ENCODE data around the gene BTBD16. TPM values are rescaled to one million over a fixed set of nuclear protein-coding genes. Genes with fewer than 3 reads are reported as not detected.

BTBD16 gene
- total RNA-seq, 1 donor from 2014 or later: 1.3 TPM

- TF ChIP-seq CTCF (conservative IDR thresholded peaks at IDR 0.05; ENCODE audit: low read depth, low read length): no peak
- no peak overlapping the region for H3K4me3 ChIP-seq (ENCODE audit: low read depth, low read length)
- no peak for DNase-seq (ENCODE audit: low read depth)
Measured at GRCh38 chr10:122329416-122329815, 58.3 kb downstream of the BTBD16 start.

- H3K4me3 ChIP-seq (ENCODE audit: low read depth, low read length): no peak overlapping the region
- DNase-seq (ENCODE audit: low read depth): no peak
- no peak for TF ChIP-seq CTCF (conservative IDR thresholded peaks at IDR 0.05; ENCODE audit: low read depth, low read length)
Measured at GRCh38 chr10:122331100-122331499, 60.0 kb downstream of the BTBD16 start.

- TF ChIP-seq CTCF (conservative IDR thresholded peaks at IDR 0.05; ENCODE audit: low read depth, low read length): no peak
Measured at GRCh38 chr10:122331615-122332446, 60.7 kb downstream of the BTBD16 start.

GRCh38 chr10:122333037-122333436, 61.9 kb downstream of the BTBD16 start:
- H3K4me3 ChIP-seq (ENCODE audit: low read depth, low read length): no peak overlapping the region
- DNase-seq (ENCODE audit: low read depth): no peak
- no peak for TF ChIP-seq CTCF (conservative IDR thresholded peaks at IDR 0.05; ENCODE audit: low read depth, low read length)

More at GRCh38 chr10:122331615-122332446, 60.7 kb downstream of the BTBD16 start:
- DNase-seq (ENCODE audit: low read depth): peak; percentile 86
- no peak overlapping the region for H3K4me3 ChIP-seq (ENCODE audit: low read depth, low read length)

DNA sequence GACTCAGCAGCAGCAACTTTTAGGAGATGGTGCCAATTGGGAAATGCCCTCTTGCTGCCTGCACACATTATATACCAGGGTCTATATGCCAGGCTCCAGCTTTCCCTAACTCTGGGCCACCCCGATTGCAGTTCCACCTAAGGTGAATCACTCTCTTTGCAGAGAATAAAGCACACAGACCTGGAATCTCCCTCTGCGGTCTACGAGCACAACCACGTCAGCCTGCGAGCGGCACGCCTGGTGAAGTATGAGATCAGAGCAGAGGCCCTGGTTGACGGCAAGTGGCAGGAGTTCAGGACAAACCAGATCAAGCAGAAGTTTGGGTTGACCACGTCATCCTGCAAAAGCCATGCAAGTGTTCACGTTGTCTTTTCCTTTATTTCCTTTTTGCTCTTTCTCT, 65.2 kb downstream of the BTBD16 start:
- no peak for TF ChIP-seq CTCF (conservative IDR thresholded peaks at IDR 0.05; ENCODE audit: low read depth, low read length)
- H3K4me3 ChIP-seq (ENCODE audit: low read depth, low read length): no peak overlapping the region
- DNase-seq (ENCODE audit: low read depth): no peak

DNA sequence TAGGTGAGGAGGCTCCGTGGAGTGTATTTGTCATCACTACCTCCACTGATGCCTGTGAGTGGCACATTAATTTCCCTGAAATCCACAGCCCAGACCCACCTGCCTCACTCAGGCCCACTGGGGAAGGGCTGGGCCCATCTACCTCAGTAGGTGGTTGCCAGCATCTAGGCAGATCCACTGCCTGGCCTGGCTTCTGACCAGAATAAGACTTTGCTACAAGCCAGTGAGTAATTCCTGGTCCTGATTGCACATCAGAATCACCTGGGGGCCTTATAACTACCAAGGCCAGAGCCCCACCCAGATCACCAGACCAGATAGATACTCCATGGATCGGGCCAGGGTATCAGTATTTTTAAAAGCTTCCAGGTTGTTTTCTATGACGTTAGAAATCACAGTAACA, 65.9 kb downstream of the BTBD16 start:
- no peak overlapping the region for H3K4me3 ChIP-seq (ENCODE audit: low read depth, low read length)
- no peak for DNase-seq (ENCODE audit: low read depth)
- TF ChIP-seq CTCF (conservative IDR thresholded peaks at IDR 0.05; ENCODE audit: low read depth, low read length): no peak
